ENCODE results near the gene EPO.
"Not testable (repeated sequence)": the region's sequence is repeated elsewhere in the genome, so short reads cannot be mapped to it uniquely, and the experiment has no call there.

The EPO gene

GRCh38 chr7:100686822-100687211 is 33.5 kb upstream of the EPO start:
- no peak for TF ChIP-seq GATA1 (IDR thresholded peaks at IDR 0.05; ENCODE audit: low read depth, low read length)
- no peak for TF ChIP-seq POLR2A (IDR thresholded peaks at IDR 0.05; ENCODE audit: low read length)
- no peak for DNase-seq

- DNase-seq = no peak
- no peak for TF ChIP-seq POLR2A (IDR thresholded peaks at IDR 0.05; ENCODE audit: low read length)
- TF ChIP-seq GATA1 (IDR thresholded peaks at IDR 0.05; ENCODE audit: low read depth, low read length) = no peak
Measured at GRCh38 chr7:100687261-100687660, 33.0 kb upstream of the EPO start.

- DNase-seq = no peak
- TF ChIP-seq GATA1 (IDR thresholded peaks at IDR 0.05; ENCODE audit: low read depth, low read length) = no peak
Measured at GRCh38 chr7:100687751-100688300, 32.4 kb upstream of the EPO start.

- no peak for TF ChIP-seq POLR2A (IDR thresholded peaks at IDR 0.05; ENCODE audit: low read length)
- no peak for TF ChIP-seq GATA1 (IDR thresholded peaks at IDR 0.05; ENCODE audit: low read depth, low read length)
Measured at GRCh38 chr7:100688326-100688860, 31.9 kb upstream of the EPO start.

GRCh38 chr7:100689230-100690135 is 30.8 kb upstream of the EPO start:
- TF ChIP-seq GATA1 (IDR thresholded peaks at IDR 0.05; ENCODE audit: low read depth, low read length) (no peak), POLR2A (IDR thresholded peaks at IDR 0.05; ENCODE audit: low read length) (no peak)
- DNase-seq = no peak

More at GRCh38 chr7:100688326-100688860, 31.9 kb upstream of the EPO start:
- DNase-seq = no peak

- TF ChIP-seq GATA1 (IDR thresholded peaks at IDR 0.05; ENCODE audit: low read depth, low read length) = no peak
- TF ChIP-seq POLR2A (IDR thresholded peaks at IDR 0.05; ENCODE audit: low read length) = peak; percentile 25
- peak; percentile 85 to 90 for DNase-seq
Measured at GRCh38 chr7:100691676-100692577, 28.3 kb upstream of the EPO start.

- DNase-seq = no peak
- no peak for TF ChIP-seq GATA1 (IDR thresholded peaks at IDR 0.05; ENCODE audit: low read depth, low read length)
- TF ChIP-seq POLR2A (IDR thresholded peaks at IDR 0.05; ENCODE audit: low read length) = no peak
Measured at GRCh38 chr7:100692578-100692961, 27.7 kb upstream of the EPO start.

- no peak for TF ChIP-seq POLR2A (IDR thresholded peaks at IDR 0.05; ENCODE audit: low read length)
- TF ChIP-seq GATA1 (IDR thresholded peaks at IDR 0.05; ENCODE audit: low read depth, low read length) = no peak
- DNase-seq = peak; percentile 48 to 63
Measured at GRCh38 chr7:100693312-100694097, 26.8 kb upstream of the EPO start.

GRCh38 chr7:100694098-100694745 is 26.0 kb upstream of the EPO start, which contains the start of gene GIGYF1:
GIGYF1 (minus strand) TSS chr7:100694250; CDS start chr7:100688238, 6,012 bp downstream.
- TF ChIP-seq GATA1 (IDR thresholded peaks at IDR 0.05; ENCODE audit: low read depth, low read length) = no peak
- TF ChIP-seq POLR2A (IDR thresholded peaks at IDR 0.05; ENCODE audit: low read length) = no peak
- peak; percentile 88 to 91 for DNase-seq

GRCh38 chr7:100696123-100696521 is 24.1 kb upstream of the EPO start:
- no peak for TF ChIP-seq GATA1 (IDR thresholded peaks at IDR 0.05; ENCODE audit: low read depth, low read length)
- no peak for TF ChIP-seq POLR2A (IDR thresholded peaks at IDR 0.05; ENCODE audit: low read length)
- no peak for DNase-seq

- no peak for TF ChIP-seq GATA1 (IDR thresholded peaks at IDR 0.05; ENCODE audit: low read depth, low read length)
- TF ChIP-seq POLR2A (IDR thresholded peaks at IDR 0.05; ENCODE audit: low read length) = no peak
- DNase-seq = no peak
Measured at GRCh38 chr7:100699018-100699417, 21.2 kb upstream of the EPO start.

GRCh38 chr7:100701089-100701488 is 19.2 kb upstream of the EPO start:
- not testable (repeated sequence) for DNase-seq

- TF ChIP-seq POLR2A (IDR thresholded peaks at IDR 0.05; ENCODE audit: low read length) = no peak
- TF ChIP-seq GATA1 (IDR thresholded peaks at IDR 0.05; ENCODE audit: low read depth, low read length) = no peak
- peak; percentile 85 to 88 for DNase-seq
Measured at GRCh38 chr7:100705320-100705752, 14.9 kb upstream of the EPO start.
